ENCODE results near the gene TOP2B. TPM values are rescaled to one million over a fixed set of nuclear protein-coding genes. Genes with fewer than 3 reads are reported as not detected.

The TOP2B gene
- total RNA-seq, 1 donor from 2014 or later, result 83.4 TPM

- Histone ChIP-seq H3K27ac (no peak overlapping the region), H3K4me1 (no peaks in the 10 kb centered on the region), H3K36me3 (no peaks in the 10 kb centered on the region), H3K9me3 (no peaks in the 10 kb centered on the region), H3K4me3 (no peak overlapping the region), H3K27me3 (no peaks in the 10 kb centered on the region)
- ATAC-seq (no peak), DNase-seq (no peak)
- TF ChIP-seq CTCF (IDR thresholded peaks at IDR 0.05), result no peak
- intact Hi-C loops (cut with DNase I), result no loop called here
These were observed 82.5 kb downstream of the TOP2B start for GRCh38 chr3:25582242-25582641.

DNA sequence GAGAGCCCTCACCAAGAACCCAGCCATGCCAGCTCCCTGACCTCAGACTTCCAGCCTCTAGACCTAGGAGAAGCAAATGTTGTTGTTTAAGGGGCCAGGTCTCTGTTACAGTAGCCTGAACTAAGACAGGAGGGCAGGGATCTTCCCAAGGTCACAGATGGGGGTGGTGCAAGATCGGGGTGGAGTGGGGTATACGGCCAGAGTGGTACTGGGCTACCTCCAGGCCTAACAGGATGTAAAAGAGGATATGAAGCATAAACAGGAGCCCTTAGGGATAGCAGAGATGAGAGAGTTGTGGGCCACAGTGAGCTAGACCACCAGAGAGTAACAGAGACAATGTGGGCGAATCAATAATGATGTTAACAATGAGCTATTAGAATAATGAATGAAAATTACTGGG lies 82.9 kb downstream of the TOP2B start:
- no peaks in the 10 kb centered on the region for H3K4me1 ChIP-seq
- no peaks in the 10 kb centered on the region for H3K36me3 ChIP-seq
- ATAC-seq, result no peak
- TF ChIP-seq CTCF (IDR thresholded peaks at IDR 0.05), result no peak
- H3K27me3 ChIP-seq, result no peaks in the 10 kb centered on the region
- intact Hi-C loops (cut with DNase I), result no loop called here
- no peaks in the 10 kb centered on the region for H3K9me3 ChIP-seq
- no peak overlapping the region for H3K27ac ChIP-seq
- no peak overlapping the region for H3K4me3 ChIP-seq
- no peak for DNase-seq

GRCh38 chr3:25581335-25581734 lies 83.4 kb downstream of the TOP2B start:
- intact Hi-C loops (cut with DNase I), result no loop called here
- DNase-seq (no peak), ATAC-seq (no peak)
- Histone ChIP-seq H3K27me3 (no peaks in the 10 kb centered on the region), H3K27ac (no peak overlapping the region), H3K4me1 (no peaks in the 10 kb centered on the region), H3K9me3 (no peaks in the 10 kb centered on the region), H3K4me3 (no peak overlapping the region), H3K36me3 (no peaks in the 10 kb centered on the region)
- no peak for TF ChIP-seq CTCF (IDR thresholded peaks at IDR 0.05)

- no peak for TF ChIP-seq CTCF (IDR thresholded peaks at IDR 0.05)
- intact Hi-C loops (cut with DNase I), result no loop called here
- DNase-seq (no peak), ATAC-seq (no peak)
- H3K9me3 ChIP-seq, result no peaks in the 10 kb centered on the region
- no peak overlapping the region for H3K4me3 ChIP-seq
- no peaks in the 10 kb centered on the region for H3K36me3 ChIP-seq
- no peak overlapping the region for H3K27ac ChIP-seq
- no peaks in the 10 kb centered on the region for H3K4me1 ChIP-seq
- no peaks in the 10 kb centered on the region for H3K27me3 ChIP-seq
These were observed 84.2 kb downstream of the TOP2B start for GRCh38 chr3:25580534-25580933.

- Histone ChIP-seq H3K27ac (no peak overlapping the region), H3K9me3 (no peaks in the 10 kb centered on the region), H3K27me3 (no peaks in the 10 kb centered on the region), H3K4me1 (no peaks in the 10 kb centered on the region), H3K4me3 (no peak overlapping the region), H3K36me3 (no peaks in the 10 kb centered on the region)
- TF ChIP-seq CTCF (IDR thresholded peaks at IDR 0.05), result no peak
- DNase-seq, result no peak
- no peak for ATAC-seq
- intact Hi-C loops (cut with DNase I), result no loop called here
These were observed 86.6 kb downstream of the TOP2B start for GRCh38 chr3:25578059-25578458.

DNA sequence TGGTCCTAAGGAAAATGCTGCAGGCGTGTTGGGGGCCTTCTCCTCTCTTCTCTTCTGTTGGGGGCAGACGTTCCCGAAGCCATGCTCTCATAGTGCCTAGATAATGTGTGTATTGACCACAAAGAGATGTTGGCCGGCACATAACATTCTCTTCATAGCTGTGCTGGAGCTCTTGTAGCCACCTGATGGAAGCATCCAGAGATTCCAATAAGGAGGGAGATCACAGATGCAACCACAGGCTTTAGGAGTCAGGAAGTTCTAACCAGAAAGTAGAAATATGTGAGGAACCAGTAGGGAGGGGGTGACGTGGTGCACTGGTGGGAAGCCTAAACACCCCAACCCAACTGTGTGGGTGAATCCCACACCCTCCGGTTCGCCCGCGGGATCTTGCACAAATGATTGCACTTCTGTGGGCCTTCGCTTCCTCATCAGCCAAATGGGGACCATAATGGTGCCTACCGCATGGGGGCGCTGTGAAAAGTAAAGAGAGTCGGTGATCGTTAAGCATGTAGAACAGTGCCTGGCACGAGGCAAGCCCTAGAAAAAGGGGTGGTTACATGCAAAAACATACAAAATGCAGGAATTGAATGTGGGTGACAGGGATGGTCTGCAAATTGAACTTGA lies 87.8 kb downstream of the TOP2B start:
- no peak overlapping the region for H3K27ac ChIP-seq
- no peaks in the 10 kb centered on the region for H3K36me3 ChIP-seq
- H3K9me3 ChIP-seq, result no peaks in the 10 kb centered on the region
- ATAC-seq (no peak), DNase-seq (no peak)
- intact Hi-C loops (cut with DNase I), result no loop called here
- H3K27me3 ChIP-seq, result no peaks in the 10 kb centered on the region
- H3K4me3 ChIP-seq, result no peak overlapping the region
- no peaks in the 10 kb centered on the region for H3K4me1 ChIP-seq
- TF ChIP-seq CTCF (IDR thresholded peaks at IDR 0.05), result no peak

Measured in upper lobe of right lung (tissue), 1 donor.